DMS153 treated with DMSO at 0.1 percent for 48 hours (cell line): ENCODE data around the gene ZNF598.
"Not testable (repeated sequence)": the region's sequence is repeated elsewhere in the genome, so short reads cannot be mapped to it uniquely, and the experiment has no call there.

Source experiments
- DNase-seq: peaks from one replicate; lab custom pipeline; 2025; ENCODE audit not compliant: unreplicated experiment; lab: John Stamatoyannopoulos, UW

The ZNF598 gene

DNA sequence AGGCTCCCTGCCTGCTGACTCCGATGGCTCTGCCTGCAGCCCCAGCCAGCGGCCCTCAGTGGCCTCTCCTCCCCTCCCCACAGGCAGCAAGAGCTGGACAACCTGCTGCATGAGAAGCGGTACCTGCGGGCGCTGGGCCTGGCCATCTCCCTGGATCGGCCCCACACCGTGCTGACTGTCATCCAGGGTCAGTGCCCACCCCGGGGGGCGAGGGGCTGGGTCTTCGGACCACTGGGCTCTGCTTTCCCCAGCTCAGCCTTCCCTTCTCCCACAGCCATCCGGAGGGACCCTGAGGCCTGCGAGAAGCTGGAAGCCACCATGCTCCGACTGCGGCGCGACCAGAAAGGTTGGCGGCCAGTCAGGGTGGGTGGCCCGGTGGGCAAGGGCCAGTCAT lies 31.7 kb downstream of the ZNF598 start:
- DNase-seq: no peak

DNA sequence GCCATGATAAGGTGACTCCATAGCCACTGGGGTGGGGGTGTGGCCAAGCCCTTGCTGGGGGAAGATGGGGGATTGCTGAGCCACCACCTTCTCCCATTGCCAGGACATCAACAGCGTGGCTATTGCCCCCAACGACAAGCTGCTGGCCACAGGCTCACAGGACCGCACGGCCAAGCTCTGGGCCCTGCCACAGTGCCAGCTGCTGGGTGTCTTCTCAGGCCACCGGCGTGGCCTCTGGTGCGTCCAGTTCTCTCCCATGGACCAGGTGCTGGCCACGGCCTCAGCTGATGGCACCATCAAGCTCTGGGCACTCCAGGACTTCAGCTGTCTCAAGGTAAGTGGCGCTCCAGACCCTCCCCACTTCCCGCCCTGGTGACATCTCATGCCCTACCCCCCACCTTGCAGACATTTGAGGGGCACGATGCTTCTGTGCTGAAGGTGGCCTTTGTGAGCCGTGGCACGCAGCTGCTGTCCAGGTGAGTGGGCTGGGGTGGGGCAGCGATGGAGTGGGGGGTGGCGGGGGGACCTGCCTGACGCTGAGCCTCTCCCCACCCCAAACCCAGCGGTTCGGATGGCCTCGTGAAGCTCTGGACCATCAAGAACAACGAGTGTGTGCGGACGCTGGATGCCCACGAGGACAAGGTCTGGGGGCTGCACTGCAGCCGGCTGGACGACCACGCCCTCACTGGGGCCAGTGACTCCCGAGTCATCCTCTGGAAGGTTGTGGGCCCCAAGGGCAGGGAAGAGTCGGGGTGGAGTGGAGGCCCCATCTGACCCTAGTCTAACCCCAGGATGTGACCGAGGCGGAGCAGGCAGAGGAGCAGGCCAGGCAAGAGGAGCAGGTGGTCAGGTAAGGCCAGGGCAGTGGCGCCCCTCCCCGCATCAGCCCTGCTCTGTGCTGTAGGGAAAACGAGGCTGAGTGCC lies 32.4 kb downstream of the ZNF598 start:
- no peak for DNase-seq

DNA sequence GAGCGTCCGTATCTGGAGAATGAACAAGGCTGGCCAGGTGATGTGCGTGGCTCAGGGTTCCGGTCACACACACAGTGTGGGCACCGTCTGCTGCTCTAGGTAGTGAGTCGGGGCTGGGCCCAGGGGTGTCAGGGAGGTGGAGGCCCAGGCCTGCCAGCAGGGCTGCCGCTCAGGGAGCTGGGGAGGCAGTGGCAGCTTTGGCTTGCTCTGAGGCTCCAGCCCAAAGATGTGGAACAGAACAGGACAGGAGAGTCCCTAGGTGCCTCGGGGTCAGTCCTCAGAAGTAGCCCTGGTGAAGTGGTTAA lies 33.5 kb downstream of the ZNF598 start:
- DNase-seq: no peak

DNA sequence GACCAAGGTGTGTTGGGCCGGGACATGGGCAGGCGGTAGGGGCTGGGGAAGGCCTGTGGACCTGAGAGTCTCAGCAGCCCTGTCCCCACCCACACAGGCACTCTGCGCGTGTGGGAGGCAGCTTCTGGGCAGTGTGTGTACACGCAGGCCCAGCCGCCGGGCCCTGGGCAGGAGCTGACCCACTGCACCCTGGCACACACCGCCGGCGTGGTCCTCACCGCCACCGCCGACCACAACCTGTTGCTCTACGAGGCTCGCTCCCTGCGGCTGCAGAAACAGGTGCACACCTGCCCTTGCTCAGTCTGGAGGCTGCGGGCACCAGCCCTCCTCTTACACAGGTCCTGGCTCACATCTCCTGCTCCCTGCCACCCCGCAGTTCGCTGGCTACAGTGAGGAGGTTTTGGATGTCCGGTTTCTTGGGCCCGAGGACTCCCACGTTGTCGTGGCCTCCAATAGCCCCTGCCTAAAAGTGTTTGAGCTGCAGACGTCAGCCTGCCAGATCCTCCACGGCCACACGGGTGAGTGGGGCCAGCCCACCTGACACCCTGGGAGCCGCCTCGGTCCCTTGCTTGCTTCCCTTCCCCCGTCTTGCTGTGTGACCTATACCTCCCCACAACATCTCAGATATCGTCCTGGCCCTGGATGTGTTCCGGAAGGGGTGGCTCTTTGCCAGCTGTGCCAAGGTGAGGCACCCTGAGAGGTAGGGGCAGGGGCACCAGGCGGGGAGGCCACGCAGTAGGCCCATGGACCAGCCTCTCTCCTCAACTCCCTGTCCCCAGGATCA lies 34.0 kb downstream of the ZNF598 start:
- DNase-seq: no peak

DNA sequence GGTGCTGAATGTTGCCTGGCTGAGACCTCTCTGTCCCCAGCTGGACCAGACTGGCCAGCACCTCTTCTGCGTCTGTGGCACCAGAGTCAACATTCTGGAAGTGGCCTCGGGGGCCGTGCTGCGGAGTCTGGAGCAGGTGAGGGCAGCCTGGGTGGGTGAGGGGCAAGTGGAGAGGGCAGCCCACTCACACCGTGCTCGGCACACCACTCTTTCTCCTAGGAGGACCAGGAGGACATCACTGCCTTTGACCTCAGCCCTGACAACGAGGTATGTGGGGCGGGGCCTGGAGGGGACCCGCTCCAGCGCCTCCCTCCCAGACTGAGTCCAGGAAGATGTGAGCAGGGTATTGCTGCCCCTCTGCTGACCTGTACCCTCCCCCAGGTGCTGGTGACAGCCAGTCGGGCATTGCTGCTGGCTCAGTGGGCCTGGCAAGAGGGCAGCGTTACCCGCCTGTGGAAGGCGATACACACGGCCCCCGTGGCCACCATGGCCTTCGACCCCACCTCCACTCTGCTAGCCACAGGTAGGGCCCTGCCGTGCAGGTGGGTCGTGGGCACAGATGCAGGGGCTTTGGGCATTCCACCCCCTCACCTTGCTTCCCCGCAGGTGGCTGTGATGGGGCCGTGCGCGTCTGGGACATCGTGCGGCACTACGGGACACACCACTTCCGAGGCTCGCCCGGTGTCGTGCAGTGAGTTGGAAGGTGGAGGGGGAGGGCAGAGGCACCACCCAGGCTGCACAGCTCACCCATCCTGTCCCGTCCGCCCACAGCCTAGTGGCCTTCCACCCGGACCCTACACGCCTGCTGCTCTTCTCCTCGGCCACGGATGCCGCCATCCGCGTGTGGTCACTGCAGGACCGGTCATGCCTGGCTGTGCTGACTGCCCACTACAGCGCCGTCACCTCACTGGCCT lies 35.2 kb downstream of the ZNF598 start:
- DNase-seq: no peak

DNA sequence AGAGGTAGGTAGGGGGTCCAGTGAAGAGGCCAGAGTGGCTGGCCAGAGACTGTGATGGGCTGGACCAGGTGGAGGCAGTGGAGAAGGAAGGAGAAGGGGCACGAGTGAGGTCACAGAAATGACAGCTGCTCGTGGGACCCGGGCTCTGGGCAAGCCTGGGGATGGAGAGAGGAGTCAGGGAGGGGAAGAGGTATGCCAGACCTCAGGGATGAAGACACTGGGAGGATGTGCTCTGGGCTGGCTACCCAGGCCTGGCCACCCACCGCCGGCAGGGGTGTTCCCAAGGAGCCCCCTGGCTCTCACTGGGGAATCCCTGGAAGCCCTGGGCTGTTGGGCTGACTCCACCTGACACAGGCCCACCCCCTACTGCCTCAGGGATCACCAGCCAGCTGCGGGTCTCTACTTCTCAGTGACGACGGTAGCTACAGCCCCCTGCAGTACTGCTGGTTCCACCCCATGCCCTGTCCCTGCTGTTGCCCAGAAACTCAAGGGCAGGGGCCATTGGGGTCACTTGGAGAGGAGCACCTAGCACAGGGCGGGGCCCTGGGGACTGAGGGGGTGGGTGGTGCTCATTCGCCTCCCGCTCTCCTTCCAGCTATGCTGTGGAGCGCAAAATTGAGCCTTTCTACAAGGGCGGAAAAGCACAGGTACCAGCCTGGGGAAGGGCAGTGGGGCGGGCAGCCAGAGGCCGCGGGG lies 36.0 kb downstream of the ZNF598 start:
- no peak for DNase-seq

DNA sequence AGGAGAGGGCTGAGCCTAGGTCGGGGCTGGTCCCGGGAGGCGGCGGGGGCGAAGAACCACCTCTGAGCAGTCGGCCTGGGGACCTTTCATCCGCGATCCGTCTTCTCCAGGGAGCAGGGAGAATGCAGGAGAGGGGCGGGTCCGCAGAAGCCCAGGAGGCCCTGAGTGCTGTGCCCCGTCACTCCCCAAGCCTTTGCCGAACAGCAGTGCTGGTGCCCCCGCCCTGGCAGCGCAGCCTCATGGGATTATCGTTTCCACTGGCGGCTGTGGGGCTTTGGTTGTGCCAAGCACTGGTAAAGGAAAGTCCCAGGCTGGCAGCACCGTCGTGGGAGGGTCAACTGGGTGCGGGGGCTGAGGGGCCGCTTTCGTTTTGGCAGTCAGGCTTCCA lies 37.1 kb downstream of the ZNF598 start:
- DNase-seq: no peak

DNA sequence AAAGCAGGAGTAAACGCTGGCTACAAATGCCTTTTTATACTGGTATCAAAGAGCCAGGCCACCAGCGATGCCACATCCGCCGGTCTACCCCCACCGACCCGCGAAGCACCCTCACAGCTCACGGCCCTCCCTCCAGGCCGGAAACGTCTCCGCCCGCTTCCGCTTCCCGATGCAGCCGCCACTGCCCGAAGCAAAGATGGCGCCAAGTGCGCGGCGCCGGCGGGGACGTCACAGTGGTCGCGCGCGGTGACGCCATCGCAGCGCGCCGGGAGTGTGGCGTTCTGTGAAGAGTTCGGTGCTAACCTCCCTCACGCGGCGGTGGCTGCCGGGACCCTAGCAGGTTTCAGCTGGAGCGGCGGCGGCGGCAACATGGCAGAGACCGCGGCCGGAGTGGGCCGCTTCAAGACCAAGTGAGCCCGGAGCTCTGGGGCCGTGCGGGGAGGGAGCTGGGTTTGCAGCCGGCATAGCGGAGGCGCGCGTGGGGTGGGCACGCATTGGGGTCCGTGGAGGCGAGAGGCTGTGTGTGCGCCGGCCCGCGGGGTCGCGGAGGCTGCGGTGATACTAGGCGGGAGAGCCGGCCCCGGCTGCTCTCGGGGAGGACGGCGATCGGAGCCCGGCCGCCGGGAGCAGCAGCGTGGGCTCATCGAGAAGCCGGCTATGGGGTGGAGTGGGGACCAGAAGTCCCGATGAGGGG lies 37.7 kb downstream of the ZNF598 start, which contains the start of gene TBL3:
Gene TBL3, plus strand, starts transcription at position 258 of the 694 bp plus-strand sequence. Its CDS starts 112 bp downstream, at position 370.
- DNase-seq: peak; percentile 83

DNA sequence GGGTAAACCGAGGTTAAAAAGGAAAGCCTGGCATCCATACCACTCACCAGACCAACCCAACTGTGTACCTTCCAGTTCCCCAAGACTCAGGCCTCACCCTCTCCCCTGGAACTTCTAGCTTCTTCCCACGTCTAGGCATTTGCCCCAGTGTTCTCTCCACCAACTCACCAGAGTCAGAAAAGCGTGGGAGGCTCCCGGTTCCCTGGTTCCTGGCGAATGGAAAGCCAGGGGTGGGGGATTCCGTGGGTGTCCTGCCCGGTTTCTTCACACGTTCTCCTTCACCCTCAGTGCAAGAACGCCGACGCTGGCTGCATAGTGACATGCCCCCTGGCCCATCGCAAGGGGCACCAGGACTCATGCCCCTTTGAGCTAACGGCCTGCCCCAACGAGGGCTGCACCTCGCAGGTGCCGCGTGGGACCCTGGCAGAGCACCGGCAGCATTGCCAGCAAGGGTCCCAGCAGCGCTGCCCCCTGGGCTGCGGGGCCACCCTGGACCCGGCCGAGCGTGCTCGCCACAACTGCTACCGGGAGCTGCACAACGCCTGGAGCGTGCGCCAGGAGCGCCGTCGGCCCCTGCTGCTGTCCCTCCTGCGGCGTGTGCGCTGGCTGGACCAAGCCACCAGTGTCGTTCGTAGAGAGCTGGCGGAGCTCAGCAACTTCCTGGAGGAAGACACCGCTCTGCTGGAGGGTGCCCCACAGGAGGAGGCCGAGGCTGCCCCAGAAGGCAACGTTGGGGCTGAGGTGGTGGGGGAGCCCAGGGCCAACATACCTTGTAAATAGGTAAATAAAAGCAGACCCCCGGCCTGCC lies 41.3 kb downstream of the ZNF598 start:
- no peak for DNase-seq

DNA sequence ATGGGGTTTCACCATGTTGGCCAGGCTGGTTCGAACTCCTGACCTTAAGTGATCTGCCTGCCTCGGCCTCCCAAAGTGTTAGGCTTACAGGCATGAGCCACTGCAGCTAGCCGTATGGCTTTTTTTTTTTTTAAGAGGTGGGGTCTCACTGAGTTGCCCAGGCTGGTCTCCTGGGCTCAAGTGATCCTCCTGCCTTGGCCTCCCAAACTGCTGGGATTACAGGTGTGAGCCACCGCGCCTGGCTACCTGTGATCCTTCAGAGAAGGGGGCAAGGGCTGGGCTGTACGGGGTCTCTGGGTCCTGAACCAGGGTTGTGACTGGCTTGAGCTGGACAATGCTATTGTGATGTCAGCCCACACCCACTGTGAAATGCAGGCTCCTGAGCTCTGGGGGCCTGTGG lies 43.2 kb downstream of the ZNF598 start, which contains the start of gene RNF151:
Gene RNF151, plus strand, starts transcription at position 397 of the 400 bp plus-strand sequence. CDS start 26 bp downstream, outside the sequence.
- no peak for DNase-seq

DNA sequence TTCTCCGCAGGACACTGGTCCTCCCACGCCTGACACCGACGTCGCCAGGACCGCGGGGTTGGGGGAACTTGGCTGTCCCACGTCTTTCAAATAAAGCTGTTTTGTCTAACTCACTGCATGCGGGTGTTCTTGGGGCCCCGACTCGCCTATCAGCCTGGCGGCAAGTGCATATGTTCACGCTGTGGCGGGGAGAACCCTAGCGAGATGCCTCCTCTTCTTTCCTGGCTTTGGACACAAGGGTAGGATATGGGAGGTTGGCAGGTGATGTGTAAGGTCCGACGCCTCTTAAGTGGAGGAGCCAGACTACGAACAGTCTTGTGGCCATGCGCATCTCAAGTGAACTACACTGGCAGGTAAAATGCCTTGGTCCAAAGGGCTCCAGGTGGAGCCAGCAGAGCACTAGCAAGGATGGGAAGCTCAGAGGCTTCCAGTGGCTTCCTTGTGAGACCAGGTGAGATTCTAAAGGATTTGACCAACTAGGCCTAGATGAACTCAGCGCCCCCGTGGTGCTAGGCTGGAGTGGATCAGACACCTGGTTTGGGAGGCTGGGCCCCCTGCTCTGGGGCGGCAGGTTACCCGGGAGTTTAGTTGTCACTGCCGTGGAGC lies 44.1 kb downstream of the ZNF598 start:
- no peak for DNase-seq

DNA sequence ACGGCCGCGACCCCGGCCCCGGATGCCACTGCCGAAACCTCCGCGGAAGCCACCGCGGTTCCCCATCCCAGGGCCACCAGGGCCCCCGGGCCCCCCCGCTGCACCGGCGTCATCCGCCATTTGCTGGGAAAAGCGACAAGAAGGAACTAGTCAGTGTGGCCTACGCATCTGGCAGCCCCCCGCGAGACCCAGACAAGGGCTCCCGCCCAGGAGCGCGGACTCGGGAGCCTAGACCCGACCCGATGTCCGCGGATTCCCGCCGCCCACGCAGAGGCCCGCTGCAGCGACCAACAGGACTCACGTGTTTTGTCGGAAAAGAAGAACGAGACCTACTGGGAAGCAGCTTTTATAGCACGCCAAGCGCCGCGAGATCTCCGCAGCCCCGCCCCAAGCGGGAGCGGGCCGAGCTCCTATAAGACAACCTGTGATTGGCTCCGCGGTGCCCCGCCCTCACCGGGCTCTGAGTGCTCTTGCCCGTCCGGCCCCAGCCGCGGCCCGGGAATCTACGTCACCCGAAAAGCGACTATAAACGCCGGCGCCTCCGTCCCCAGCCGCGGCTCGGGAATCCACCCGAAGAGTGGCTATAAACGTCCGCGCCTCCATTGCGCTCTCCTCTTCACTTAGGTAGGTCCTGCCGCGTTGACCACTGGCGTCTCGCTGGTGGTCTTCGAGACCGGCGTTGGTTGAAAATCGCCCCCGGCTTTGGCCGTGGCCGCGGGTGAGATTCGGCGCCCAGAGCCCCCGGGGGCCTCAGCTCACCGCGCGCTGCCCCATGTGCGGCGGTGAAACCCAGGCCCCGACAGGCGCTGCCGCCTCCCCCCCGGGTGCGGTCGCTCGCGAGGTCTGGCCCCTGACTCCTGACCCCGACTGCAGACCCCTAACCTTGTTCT lies 44.9 kb downstream of the ZNF598 start, which contains the start of gene RPS2:
Gene RPS2, minus strand, starts transcription at position 321 of the 890 bp plus-strand sequence. Its CDS starts 201 bp downstream, at position 120.
- peak; percentile 96 for DNase-seq

DNA sequence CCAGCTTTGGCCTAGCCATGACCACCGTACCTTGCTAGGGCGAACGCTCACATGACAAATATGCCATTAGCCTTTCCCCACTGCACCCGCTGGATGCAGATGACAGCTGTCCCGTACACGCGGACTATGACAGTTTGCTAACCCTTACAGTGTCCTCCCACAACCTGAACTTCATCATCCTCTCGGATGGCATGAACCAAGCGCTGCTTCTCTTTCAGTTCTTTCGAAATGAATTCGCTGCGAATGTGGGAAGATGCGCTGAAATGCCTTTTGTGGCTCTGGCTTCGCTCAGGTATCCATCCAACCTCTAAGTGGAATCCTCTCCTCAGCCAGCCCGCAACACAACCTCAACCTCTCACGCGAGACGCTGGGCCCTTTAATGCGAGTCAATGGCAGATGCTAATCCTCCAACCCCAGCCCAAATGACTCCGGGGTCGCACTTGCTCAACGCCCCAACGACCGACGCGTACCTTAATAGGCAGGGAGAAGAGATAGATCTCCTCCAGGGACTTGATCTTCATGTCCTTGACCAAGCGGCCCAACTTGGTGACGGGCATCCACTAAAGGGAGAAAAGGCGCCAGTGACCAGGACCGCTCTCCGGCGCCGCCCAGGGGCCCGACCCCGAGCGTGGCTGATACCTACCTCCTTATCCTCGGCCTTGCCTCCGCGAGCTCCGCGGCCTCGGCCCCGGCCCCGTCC lies 45.7 kb downstream of the ZNF598 start:
- no peak for DNase-seq

DNA sequence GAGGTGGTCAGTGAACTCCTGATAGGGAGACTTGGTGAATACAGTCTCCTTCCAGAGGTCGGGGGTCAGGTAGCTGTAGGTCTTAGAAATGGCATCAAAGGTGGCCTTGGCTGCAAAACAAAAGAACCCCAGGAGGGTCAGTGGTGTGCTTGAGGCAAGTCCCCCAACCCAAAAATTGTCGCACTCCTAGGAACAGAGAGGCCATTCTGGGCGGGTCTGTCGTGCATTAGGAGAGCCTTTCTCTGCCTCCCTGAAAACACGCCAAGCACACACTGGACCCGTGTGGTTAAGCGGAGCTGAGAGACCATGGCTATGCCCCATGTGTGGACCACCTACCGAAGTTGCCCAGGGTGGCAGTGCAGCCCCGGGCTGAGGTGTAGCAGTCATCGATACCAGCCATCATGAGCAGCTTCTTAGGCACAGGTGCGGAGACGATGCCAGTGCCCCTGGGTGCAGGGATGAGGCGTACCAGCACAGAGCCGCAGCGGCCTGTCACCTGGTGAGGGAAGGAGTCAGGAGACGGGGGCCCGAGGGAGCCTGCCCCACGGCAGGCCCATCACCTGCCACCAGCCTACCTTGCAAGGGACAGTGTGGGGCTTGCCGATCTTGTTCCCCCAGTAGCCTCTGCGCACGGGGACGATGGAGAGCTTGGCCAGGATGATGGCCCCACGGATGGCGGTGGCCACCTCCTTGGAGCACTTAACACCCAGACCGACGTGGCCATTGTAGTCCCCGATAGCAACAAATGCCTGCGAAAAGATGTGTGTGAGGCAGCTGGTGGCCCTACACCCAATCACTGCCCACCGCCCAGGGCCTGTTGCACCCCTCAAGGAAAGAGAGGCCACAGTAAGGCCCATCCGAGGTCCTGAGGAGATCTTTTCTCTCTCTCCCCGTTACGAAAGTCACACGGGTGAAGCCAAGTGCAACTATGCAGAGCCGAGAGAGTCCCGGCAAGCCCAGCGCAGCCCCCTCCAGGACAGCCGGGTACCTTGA lies 47.2 kb downstream of the ZNF598 start:
- not testable (repeated sequence) for DNase-seq

DNA sequence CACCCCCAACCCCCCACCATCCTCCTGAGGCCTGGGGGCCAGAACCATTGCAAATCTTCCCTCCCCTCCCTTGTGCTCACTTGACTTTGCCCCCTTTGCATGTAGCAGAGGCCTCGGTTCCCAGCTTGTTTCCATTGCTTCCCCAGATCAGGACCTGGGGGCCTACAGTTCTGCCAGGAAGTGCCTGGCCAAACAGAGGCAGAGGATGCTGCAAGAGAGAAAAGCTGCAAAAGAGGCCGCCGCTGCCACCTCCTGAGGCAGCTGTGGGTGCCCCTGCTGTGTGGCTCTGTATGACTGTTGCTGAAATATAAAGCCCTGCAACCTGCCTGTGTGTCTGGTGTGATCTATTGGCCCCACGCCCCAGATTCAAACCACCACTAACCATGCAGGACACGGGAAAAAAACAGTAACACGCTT lies 48.0 kb downstream of the ZNF598 start:
- no peak for DNase-seq
